GM23338 (cell line): ENCODE data around the gene CABLES1. TPM values are rescaled to one million over a fixed set of nuclear protein-coding genes. Genes with fewer than 3 reads are reported as not detected.

ENCODE experiments used
- ATAC-seq: fragments of 200-7000 bp; cut with Tn5 transposase; 3 replicates; pipeline ENCODE4 v1.9.1; 2020
- DNase-seq: peaks from one replicate; pipeline ENCODE4 v3.0.0-alpha.2; 2015; ENCODE audit warnings: low spot score
- H2AFZ ChIP-seq: fragments of 200-600 bp; sonication (generic); 2 replicates; pipeline ENCODE4 v1.8.0; 2016; ENCODE audit warnings: antibody characterized with exemption, mild to moderate bottlenecking, moderate library complexity
- H3F3A ChIP-seq: fragments of 200-600 bp; sonication (generic); replicated peaks from 2 replicates; pipeline ENCODE4 v1.8.0; 2017; ENCODE audit warnings: antibody characterized with exemption, mixed run types, low read depth
- H3K27ac ChIP-seq: fragments of 200-600 bp; sonication (generic); 2 replicates; pipeline ENCODE4 v1.6.1; 2016; ENCODE audit warnings: low read depth
- H3K27me3 ChIP-seq: fragments of 200-600 bp; sonication (generic); 2 replicates; pipeline ENCODE4 v1.8.0; 2016; ENCODE audit warnings: mild to moderate bottlenecking, mixed run types, moderate library complexity; ENCODE audit not compliant: insufficient read depth
- H3K36me3 ChIP-seq: fragments of 200-600 bp; sonication (generic); 2 replicates; pipeline ENCODE4 v1.8.0; 2016; ENCODE audit warnings: mild to moderate bottlenecking; ENCODE audit not compliant: insufficient read depth
- H3K4me1 ChIP-seq: fragments of 200-600 bp; sonication (generic); 2 replicates; pipeline ENCODE4 v1.8.0; 2016; ENCODE audit warnings: mild to moderate bottlenecking, moderate library complexity; ENCODE audit not compliant: insufficient read depth
- H3K4me2 ChIP-seq: fragments of 200-600 bp; sonication (generic); 2 replicates; pipeline ENCODE4 v1.7.1; 2017; ENCODE audit warnings: mixed run types
- H3K4me3 ChIP-seq: fragments of 200-600 bp; sonication (generic); 2 replicates; pipeline ENCODE4 v1.6.1; 2016; ENCODE audit warnings: mixed run types
- H3K79me2 ChIP-seq: fragments of 200-600 bp; sonication (generic); replicated peaks from 2 replicates; pipeline ENCODE4 v1.8.0; 2017; ENCODE audit warnings: mild to moderate bottlenecking; ENCODE audit not compliant: insufficient read depth
- H3K9me2 ChIP-seq: fragments of 200-600 bp; sonication (generic); 2 replicates; pipeline ENCODE4 v1.8.0; 2017; ENCODE audit not compliant: insufficient read depth
- H4K20me1 ChIP-seq: fragments of 200-600 bp; sonication (generic); replicated peaks from 2 replicates; pipeline ENCODE4 v1.8.0; 2017; ENCODE audit warnings: mild to moderate bottlenecking; ENCODE audit not compliant: insufficient read depth
- H3K27ac Mint-ChIP-seq: 2 replicates; pipeline ENCODE4 v1.8.0; 2020; ENCODE audit warnings: inconsistent platforms, mild to moderate bottlenecking, moderate library complexity, mixed read lengths
- H3K27me3 Mint-ChIP-seq: 3 replicates; pipeline ENCODE4 v1.8.0; 2022; ENCODE audit warnings: low read depth, mild to moderate bottlenecking, moderate library complexity, mixed read lengths, inconsistent platforms; ENCODE audit not compliant: insufficient read depth, poor library complexity
- H3K36me3 Mint-ChIP-seq: 3 replicates; pipeline ENCODE4 v1.8.0; 2021; ENCODE audit warnings: low read depth, mild to moderate bottlenecking, inconsistent platforms, moderate library complexity, mixed read lengths
- H3K4me1 Mint-ChIP-seq: 3 replicates; pipeline ENCODE4 v1.8.0; 2020; ENCODE audit warnings: mild to moderate bottlenecking, inconsistent platforms, mixed read lengths
- H3K4me3 Mint-ChIP-seq: 3 replicates; pipeline ENCODE4 v1.8.0; 2021; ENCODE audit warnings: moderate library complexity, mild to moderate bottlenecking, inconsistent platforms, mixed read lengths
- H3K9me3 Mint-ChIP-seq: 3 replicates; pipeline ENCODE4 v1.8.0; 2020; ENCODE audit warnings: moderate library complexity, mild to moderate bottlenecking, inconsistent platforms, mixed read lengths
- CREB1 ChIP-seq: fragments of 250-450 bp; sonication (Bioruptor Pico); IDR thresholded peaks from 2 replicates; pipeline ENCODE4 v1.5.0; 2020; ENCODE audit warnings: low read depth, mild to moderate bottlenecking, moderate library complexity
- EZH2 ChIP-seq: fragments of 200-600 bp; sonication (generic); IDR thresholded peaks from one replicate; pipeline ENCODE4 v1.8.0; 2017; ENCODE audit warnings: antibody characterized with exemption, mild to moderate bottlenecking, low read depth; ENCODE audit not compliant: unreplicated experiment
- EZH2phosphoT487 ChIP-seq: fragments of 200-600 bp; sonication (generic); IDR thresholded peaks from one replicate; pipeline ENCODE4 v1.8.1; 2018; ENCODE audit warnings: antibody characterized with exemption; ENCODE audit not compliant: unreplicated experiment
- JUNB ChIP-seq: IDR thresholded peaks from one replicate; pipeline ENCODE4 v1.6.1; 2016; ENCODE audit warnings: antibody characterized with exemption; ENCODE audit not compliant: unreplicated experiment
- NANOG ChIP-seq: IDR thresholded peaks from 2 replicates; pipeline ENCODE4 v1.6.1; 2016; ENCODE audit warnings: antibody characterized with exemption, borderline replicate concordance
- POLR2AphosphoS5 ChIP-seq: IDR thresholded peaks from 2 replicates; pipeline ENCODE4 v1.6.1; 2016; ENCODE audit warnings: antibody characterized with exemption, low read depth
- STAT1 ChIP-seq: IDR thresholded peaks from one replicate; pipeline ENCODE4 v1.6.1; 2016; ENCODE audit warnings: antibody characterized with exemption; ENCODE audit not compliant: unreplicated experiment
- ZNF114 ChIP-seq: fragments of 250-450 bp; sonication (Bioruptor Pico); IDR thresholded peaks from 2 replicates; pipeline ENCODE4 v1.5.0; 2020; ENCODE audit warnings: mild to moderate bottlenecking, moderate library complexity
- ZNF331 ChIP-seq: fragments of 250-450 bp; sonication (Bioruptor Pico); IDR thresholded peaks from 2 replicates; pipeline ENCODE4 v1.5.0; 2020; ENCODE audit warnings: low read depth, mild to moderate bottlenecking, moderate library complexity
- polyA plus RNA-seq: library from polyadenylated mRNA; unstranded; fragments of >200 nt; fragmentation: Nextera tagmentation; extraction: Ambion mirVana; gene quantifications from 2 replicates; pipeline ENCODE4 v1.2.1, GENCODE V29; 2016
- total RNA-seq: library from RNA; depleted of rRNA; stranded (reverse); fragments of >200 nt; shearing (Covaris generic); gene quantifications from 2 replicates; pipeline ENCODE4 v1.2.3, GENCODE V29; 2014
- TF ChIP-seq, protein P1 (sequence below): IDR thresholded peaks from one replicate; pipeline ENCODE4 v1.6.1; 2018; ENCODE audit warnings: antibody characterized with exemption; ENCODE audit not compliant: unreplicated experiment
- TF ChIP-seq, protein P2 (sequence below): IDR thresholded peaks from 2 replicates; pipeline ENCODE4 v1.6.1; 2016; ENCODE audit warnings: antibody characterized with exemption
- TF ChIP-seq, protein P3 (sequence below): fragments of 250-450 bp; sonication (Bioruptor Pico); IDR thresholded peaks from 2 replicates; pipeline ENCODE4 v1.5.0; 2020; ENCODE audit warnings: mild to moderate bottlenecking, moderate library complexity
- TF ChIP-seq, protein P4 (sequence below), 2 experiments: fragments of 200-600 bp in 1 of 2; sonication (generic) in 1 of 2; conservative IDR thresholded peaks; 2 replicates each; pipeline versions ENCODE4 v1.5.1 to v1.6.1; 2016 to 2017; ENCODE audit warnings: antibody characterized with exemption in 2 of 2, low read depth in 2 of 2, mild to moderate bottlenecking in 2 of 2, moderate library complexity in 1 of 2

CABLES1 gene
- total and polyA plus RNA-seq, 2 experiments from 2014 or later = 2.6 to 12.4 TPM

DNA sequence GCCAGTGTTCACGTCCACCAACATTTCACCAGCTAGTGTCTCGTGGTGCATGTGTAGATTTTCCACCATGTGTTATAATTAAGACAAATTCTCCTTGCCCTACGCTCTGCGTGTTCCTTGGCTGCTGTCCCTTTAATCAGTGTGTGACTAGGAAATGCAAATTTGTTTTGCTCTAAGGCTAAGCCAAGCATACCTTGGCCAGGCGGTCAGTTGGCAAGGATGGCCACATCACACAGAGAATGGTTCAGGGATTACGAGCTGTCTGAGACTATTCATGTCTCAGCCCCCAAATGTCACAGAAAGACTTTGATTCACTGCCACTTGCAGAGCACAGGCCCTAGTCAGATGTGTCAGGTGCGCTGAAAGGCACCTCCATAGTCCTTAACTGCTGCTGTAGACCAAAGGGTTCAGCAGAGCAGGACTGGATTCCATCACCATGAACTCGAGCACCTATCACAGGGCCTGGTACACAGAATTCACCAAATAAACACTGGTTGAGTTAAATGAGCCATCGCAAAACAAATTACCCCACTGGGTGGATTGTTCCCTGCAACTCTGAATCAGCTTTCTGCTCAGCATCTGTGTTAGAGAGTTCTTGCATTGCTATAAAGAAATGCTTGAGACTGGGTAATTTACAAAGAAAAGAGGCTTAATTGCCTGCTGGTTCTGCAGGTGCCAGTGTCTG, 128.4 kb downstream of the CABLES1 start:
- Mint-ChIP-seq H3K27ac (no peak overlapping the region), H3K4me3 (no peak overlapping the region), H3K4me1 (peaks cover 43% of the 10 kb centered on the region), H3K9me3 (peaks cover 6% of the 10 kb centered on the region), H3K27me3 (peaks cover 12% of the 10 kb centered on the region), H3K36me3 (peaks cover 20% of the 10 kb centered on the region)
- Histone ChIP-seq H3K9me2 (peaks cover 12% of the 10 kb centered on the region), H3K4me3 (no peak overlapping the region), H3F3A (peaks cover 15% of the 10 kb centered on the region), H3K36me3 (no peaks in the 10 kb centered on the region), H3K79me2 (no peaks in the 10 kb centered on the region), H3K27me3 (no peaks in the 10 kb centered on the region), H2AFZ (no peak overlapping the region), H4K20me1 (no peaks in the 10 kb centered on the region), H3K4me2 (no peak overlapping the region), H3K4me1 (peaks cover 38% of the 10 kb centered on the region), H3K27ac (no peak overlapping the region)
- no peak for TF ChIP-seq JUNB
- no peak for TF ChIP-seq EZH2
- no peak for TF ChIP-seq STAT1
- TF ChIP-seq ZNF331 = no peak
- TF ChIP-seq, protein P1, sequence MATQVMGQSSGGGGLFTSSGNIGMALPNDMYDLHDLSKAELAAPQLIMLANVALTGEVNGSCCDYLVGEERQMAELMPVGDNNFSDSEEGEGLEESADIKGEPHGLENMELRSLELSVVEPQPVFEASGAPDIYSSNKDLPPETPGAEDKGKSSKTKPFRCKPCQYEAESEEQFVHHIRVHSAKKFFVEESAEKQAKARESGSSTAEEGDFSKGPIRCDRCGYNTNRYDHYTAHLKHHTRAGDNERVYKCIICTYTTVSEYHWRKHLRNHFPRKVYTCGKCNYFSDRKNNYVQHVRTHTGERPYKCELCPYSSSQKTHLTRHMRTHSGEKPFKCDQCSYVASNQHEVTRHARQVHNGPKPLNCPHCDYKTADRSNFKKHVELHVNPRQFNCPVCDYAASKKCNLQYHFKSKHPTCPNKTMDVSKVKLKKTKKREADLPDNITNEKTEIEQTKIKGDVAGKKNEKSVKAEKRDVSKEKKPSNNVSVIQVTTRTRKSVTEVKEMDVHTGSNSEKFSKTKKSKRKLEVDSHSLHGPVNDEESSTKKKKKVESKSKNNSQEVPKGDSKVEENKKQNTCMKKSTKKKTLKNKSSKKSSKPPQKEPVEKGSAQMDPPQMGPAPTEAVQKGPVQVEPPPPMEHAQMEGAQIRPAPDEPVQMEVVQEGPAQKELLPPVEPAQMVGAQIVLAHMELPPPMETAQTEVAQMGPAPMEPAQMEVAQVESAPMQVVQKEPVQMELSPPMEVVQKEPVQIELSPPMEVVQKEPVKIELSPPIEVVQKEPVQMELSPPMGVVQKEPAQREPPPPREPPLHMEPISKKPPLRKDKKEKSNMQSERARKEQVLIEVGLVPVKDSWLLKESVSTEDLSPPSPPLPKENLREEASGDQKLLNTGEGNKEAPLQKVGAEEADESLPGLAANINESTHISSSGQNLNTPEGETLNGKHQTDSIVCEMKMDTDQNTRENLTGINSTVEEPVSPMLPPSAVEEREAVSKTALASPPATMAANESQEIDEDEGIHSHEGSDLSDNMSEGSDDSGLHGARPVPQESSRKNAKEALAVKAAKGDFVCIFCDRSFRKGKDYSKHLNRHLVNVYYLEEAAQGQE = no peak
- no peak for TF ChIP-seq POLR2AphosphoS5
- TF ChIP-seq, protein P2, sequence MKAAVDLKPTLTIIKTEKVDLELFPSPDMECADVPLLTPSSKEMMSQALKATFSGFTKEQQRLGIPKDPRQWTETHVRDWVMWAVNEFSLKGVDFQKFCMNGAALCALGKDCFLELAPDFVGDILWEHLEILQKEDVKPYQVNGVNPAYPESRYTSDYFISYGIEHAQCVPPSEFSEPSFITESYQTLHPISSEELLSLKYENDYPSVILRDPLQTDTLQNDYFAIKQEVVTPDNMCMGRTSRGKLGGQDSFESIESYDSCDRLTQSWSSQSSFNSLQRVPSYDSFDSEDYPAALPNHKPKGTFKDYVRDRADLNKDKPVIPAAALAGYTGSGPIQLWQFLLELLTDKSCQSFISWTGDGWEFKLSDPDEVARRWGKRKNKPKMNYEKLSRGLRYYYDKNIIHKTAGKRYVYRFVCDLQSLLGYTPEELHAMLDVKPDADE = no peak
- TF ChIP-seq, protein P3, sequence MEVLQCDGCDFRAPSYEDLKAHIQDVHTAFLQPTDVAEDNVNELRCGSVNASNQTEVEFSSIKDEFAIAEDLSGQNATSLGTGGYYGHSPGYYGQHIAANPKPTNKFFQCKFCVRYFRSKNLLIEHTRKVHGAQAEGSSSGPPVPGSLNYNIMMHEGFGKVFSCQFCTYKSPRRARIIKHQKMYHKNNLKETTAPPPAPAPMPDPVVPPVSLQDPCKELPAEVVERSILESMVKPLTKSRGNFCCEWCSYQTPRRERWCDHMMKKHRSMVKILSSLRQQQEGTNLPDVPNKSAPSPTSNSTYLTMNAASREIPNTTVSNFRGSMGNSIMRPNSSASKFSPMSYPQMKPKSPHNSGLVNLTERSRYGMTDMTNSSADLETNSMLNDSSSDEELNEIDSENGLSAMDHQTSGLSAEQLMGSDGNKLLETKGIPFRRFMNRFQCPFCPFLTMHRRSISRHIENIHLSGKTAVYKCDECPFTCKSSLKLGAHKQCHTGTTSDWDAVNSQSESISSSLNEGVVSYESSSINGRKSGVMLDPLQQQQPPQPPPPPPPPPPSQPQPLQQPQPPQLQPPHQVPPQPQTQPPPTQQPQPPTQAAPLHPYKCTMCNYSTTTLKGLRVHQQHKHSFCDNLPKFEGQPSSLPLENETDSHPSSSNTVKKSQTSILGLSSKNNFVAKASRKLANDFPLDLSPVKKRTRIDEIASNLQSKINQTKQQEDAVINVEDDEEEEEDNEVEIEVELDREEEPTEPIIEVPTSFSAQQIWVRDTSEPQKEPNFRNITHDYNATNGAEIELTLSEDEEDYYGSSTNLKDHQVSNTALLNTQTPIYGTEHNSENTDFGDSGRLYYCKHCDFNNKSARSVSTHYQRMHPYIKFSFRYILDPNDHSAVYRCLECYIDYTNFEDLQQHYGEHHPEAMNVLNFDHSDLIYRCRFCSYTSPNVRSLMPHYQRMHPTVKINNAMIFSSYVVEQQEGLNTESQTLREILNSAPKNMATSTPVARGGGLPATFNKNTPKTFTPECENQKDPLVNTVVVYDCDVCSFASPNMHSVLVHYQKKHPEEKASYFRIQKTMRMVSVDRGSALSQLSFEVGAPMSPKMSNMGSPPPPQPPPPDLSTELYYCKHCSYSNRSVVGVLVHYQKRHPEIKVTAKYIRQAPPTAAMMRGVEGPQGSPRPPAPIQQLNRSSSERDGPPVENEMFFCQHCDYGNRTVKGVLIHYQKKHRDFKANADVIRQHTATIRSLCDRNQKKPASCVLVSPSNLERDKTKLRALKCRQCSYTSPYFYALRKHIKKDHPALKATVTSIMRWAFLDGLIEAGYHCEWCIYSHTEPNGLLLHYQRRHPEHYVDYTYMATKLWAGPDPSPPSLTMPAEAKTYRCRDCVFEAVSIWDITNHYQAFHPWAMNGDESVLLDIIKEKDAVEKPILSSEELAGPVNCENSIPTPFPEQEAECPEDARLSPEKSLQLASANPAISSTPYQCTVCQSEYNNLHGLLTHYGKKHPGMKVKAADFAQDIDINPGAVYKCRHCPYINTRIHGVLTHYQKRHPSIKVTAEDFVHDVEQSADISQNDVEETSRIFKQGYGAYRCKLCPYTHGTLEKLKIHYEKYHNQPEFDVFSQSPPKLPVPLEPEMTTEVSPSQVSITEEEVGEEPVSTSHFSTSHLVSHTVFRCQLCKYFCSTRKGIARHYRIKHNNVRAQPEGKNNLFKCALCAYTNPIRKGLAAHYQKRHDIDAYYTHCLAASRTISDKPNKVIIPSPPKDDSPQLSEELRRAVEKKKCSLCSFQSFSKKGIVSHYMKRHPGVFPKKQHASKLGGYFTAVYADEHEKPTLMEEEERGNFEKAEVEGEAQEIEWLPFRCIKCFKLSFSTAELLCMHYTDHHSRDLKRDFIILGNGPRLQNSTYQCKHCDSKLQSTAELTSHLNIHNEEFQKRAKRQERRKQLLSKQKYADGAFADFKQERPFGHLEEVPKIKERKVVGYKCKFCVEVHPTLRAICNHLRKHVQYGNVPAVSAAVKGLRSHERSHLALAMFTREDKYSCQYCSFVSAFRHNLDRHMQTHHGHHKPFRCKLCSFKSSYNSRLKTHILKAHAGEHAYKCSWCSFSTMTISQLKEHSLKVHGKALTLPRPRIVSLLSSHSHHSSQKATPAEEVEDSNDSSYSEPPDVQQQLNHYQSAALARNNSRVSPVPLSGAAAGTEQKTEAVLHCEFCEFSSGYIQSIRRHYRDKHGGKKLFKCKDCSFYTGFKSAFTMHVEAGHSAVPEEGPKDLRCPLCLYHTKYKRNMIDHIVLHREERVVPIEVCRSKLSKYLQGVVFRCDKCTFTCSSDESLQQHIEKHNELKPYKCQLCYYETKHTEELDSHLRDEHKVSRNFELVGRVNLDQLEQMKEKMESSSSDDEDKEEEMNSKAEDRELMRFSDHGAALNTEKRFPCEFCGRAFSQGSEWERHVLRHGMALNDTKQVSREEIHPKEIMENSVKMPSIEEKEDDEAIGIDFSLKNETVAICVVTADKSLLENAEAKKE = no peak
- TF ChIP-seq NANOG = no peak
- TF ChIP-seq EZH2phosphoT487 = no peak
- no peak for TF ChIP-seq ZNF114 (CRISPR knock-in tag)
- TF ChIP-seq CREB1 (CRISPR knock-in tag) = no peak
- TF ChIP-seq, protein P4, sequence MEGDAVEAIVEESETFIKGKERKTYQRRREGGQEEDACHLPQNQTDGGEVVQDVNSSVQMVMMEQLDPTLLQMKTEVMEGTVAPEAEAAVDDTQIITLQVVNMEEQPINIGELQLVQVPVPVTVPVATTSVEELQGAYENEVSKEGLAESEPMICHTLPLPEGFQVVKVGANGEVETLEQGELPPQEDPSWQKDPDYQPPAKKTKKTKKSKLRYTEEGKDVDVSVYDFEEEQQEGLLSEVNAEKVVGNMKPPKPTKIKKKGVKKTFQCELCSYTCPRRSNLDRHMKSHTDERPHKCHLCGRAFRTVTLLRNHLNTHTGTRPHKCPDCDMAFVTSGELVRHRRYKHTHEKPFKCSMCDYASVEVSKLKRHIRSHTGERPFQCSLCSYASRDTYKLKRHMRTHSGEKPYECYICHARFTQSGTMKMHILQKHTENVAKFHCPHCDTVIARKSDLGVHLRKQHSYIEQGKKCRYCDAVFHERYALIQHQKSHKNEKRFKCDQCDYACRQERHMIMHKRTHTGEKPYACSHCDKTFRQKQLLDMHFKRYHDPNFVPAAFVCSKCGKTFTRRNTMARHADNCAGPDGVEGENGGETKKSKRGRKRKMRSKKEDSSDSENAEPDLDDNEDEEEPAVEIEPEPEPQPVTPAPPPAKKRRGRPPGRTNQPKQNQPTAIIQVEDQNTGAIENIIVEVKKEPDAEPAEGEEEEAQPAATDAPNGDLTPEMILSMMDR (conservative IDR thresholded peaks at IDR 0.05; ENCODE audit: low read depth in 2 of 2) = no peak
- ATAC-seq (no peak), DNase-seq (no peak)
